ENCODE results near the gene SIRT2. TPM values are rescaled to one million over a fixed set of nuclear protein-coding genes. Genes with fewer than 3 reads are reported as not detected.
"Not testable (repeated sequence)": the region's sequence is repeated elsewhere in the genome, so short reads cannot be mapped to it uniquely, and the experiment has no call there.

Gene SIRT2
- total RNA-seq, 1 donor from 2014 or later = 40.3 TPM

GRCh38 chr19:38843175-38843758 lies 56.2 kb downstream of the SIRT2 start:
- no peak for ATAC-seq

GRCh38 chr19:38842439-38843174 lies 56.8 kb downstream of the SIRT2 start:
- ATAC-seq = no peak

GRCh38 chr19:38841787-38842438 lies 57.5 kb downstream of the SIRT2 start:
- no peak for ATAC-seq

GRCh38 chr19:38841180-38841766 lies 58.1 kb downstream of the SIRT2 start:
- ATAC-seq = no peak

- no peak for ATAC-seq
Measured at GRCh38 chr19:38840583-38840968, 58.8 kb downstream of the SIRT2 start.

- ATAC-seq = no peak
Measured at GRCh38 chr19:38839816-38840582, 59.4 kb downstream of the SIRT2 start.

- ATAC-seq = no peak
Measured at GRCh38 chr19:38838986-38839761, 60.2 kb downstream of the SIRT2 start.

- peak; percentile 85 for ATAC-seq
Measured at GRCh38 chr19:38838208-38838985, 61.0 kb downstream of the SIRT2 start.

- ATAC-seq = peak; percentile 30
Measured at GRCh38 chr19:38837656-38838121, 61.7 kb downstream of the SIRT2 start.

GRCh38 chr19:38836983-38837626 lies 62.3 kb downstream of the SIRT2 start:
- ATAC-seq = peak; percentile 64

GRCh38 chr19:38836159-38836982 lies 63.0 kb downstream of the SIRT2 start:
- ATAC-seq = no peak

GRCh38 chr19:38834590-38834989 lies 64.8 kb downstream of the SIRT2 start:
- no peak for ATAC-seq

- ATAC-seq = no peak
Measured at GRCh38 chr19:38834104-38834490, 65.3 kb downstream of the SIRT2 start.

- ATAC-seq = no peak
Measured at GRCh38 chr19:38833092-38833425, 66.4 kb downstream of the SIRT2 start.

- peak; percentile 79 for ATAC-seq
Measured at GRCh38 chr19:38831142-38831605, 68.2 kb downstream of the SIRT2 start.

GRCh38 chr19:38830039-38830733 lies 69.2 kb downstream of the SIRT2 start:
- no peak for ATAC-seq

GRCh38 chr19:38829203-38829602 lies 70.2 kb downstream of the SIRT2 start:
- ATAC-seq = not testable (repeated sequence)
